ENCODE results near the gene CDC45.

The CDC45 gene

GRCh38 chr22:19448739-19449421, 30.8 kb upstream of the CDC45 start:
- no peak for DNase-seq (ENCODE audit: low read depth in 2 of 2)

GRCh38 chr22:19449422-19449767, 30.3 kb upstream of the CDC45 start:
- DNase-seq (ENCODE audit: low read depth in 2 of 2) = no peak

- DNase-seq (ENCODE audit: low read depth in 2 of 2) = no peak
Measured at GRCh38 chr22:19450363-19451175, 29.2 kb upstream of the CDC45 start.

GRCh38 chr22:19451570-19451969, 28.1 kb upstream of the CDC45 start:
- DNase-seq (ENCODE audit: low read depth in 2 of 2) = no peak

GRCh38 chr22:19453718-19454117, 26.0 kb upstream of the CDC45 start:
- no peak for DNase-seq (ENCODE audit: low read depth in 2 of 2)

GRCh38 chr22:19454156-19454555, 25.6 kb upstream of the CDC45 start:
- no peak for DNase-seq (ENCODE audit: low read depth in 2 of 2)

- no peak for DNase-seq (ENCODE audit: low read depth in 2 of 2)
Measured at GRCh38 chr22:19455033-19455432, 24.7 kb upstream of the CDC45 start.

- DNase-seq (ENCODE audit: low read depth in 2 of 2) = no peak
Measured at GRCh38 chr22:19455585-19456370, 23.9 kb upstream of the CDC45 start.

GRCh38 chr22:19456541-19456940, 23.2 kb upstream of the CDC45 start:
- no peak for DNase-seq (ENCODE audit: low read depth in 2 of 2)

GRCh38 chr22:19457828-19458428, 21.8 kb upstream of the CDC45 start:
- no peak for DNase-seq (ENCODE audit: low read depth in 2 of 2)

GRCh38 chr22:19460036-19460435, 19.7 kb upstream of the CDC45 start:
- DNase-seq (ENCODE audit: low read depth in 2 of 2) = no peak

GRCh38 chr22:19461506-19461905, 18.2 kb upstream of the CDC45 start:
- no peak for DNase-seq (ENCODE audit: low read depth in 2 of 2)

- DNase-seq (ENCODE audit: low read depth in 2 of 2) = no peak
Measured at GRCh38 chr22:19463008-19463407, 16.7 kb upstream of the CDC45 start.

GRCh38 chr22:19463491-19464469, 15.9 kb upstream of the CDC45 start:
- no peak for DNase-seq (ENCODE audit: low read depth in 2 of 2)

- no peak for DNase-seq (ENCODE audit: low read depth in 2 of 2)
Measured at GRCh38 chr22:19464546-19464945, 15.2 kb upstream of the CDC45 start.

GRCh38 chr22:19464975-19465374, 14.7 kb upstream of the CDC45 start:
- no peak for DNase-seq (ENCODE audit: low read depth in 2 of 2)

GRCh38 chr22:19466126-19466716, 13.5 kb upstream of the CDC45 start:
- DNase-seq (ENCODE audit: low read depth in 2 of 2) = no peak

GRCh38 chr22:19466848-19467752, 12.6 kb upstream of the CDC45 start:
- DNase-seq (ENCODE audit: low read depth in 2 of 2) = no peak

- no peak for DNase-seq (ENCODE audit: low read depth in 2 of 2)
Measured at GRCh38 chr22:19467912-19468311, 11.8 kb upstream of the CDC45 start.

GRCh38 chr22:19469421-19469820, 10.3 kb upstream of the CDC45 start:
- no peak for DNase-seq (ENCODE audit: low read depth in 2 of 2)
